ENCODE results near the gene CCR2.

Gene CCR2

DNA sequence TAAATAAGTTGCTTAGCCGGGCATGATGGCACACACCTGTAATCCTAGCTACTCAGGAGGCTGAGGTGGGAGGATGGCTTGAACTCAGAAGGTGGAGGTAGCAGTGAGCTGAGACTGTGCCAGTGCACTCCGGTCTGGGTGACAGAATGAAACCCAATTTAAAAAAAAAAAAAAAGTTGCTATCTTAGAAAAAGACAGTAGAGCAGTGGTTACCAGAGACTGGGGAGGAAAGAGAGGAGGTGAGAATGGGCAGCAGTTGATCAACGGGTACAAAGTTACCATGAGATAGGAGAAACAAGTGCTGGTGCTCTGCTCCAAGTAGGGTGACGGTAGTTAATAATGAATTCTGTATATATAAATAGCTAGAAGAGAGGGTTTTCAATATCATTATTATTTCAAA, 821 bp upstream of the CCR2 start:
- Histone ChIP-seq H3K9me3 (ENCODE audit: insufficient read depth, low read length) (peaks cover 2% of the 10 kb centered on the region; the same call in 1 of the 2 replicates), H3K27ac (ENCODE audit: low read length) (no peak overlapping the region), H3K4me1 (ENCODE audit: low read length) (peaks cover 74% of the 10 kb centered on the region), H3K79me2 (ENCODE audit: low read length) (no peaks in the 10 kb centered on the region), H3K36me3 (replicated peaks; ENCODE audit: low read depth, low read length) (peaks cover under 1% of the 10 kb centered on the region), H2AFZ (ENCODE audit: low read depth, low read length) (no peak overlapping the region), H3K4me2 (ENCODE audit: low read length) (no peak overlapping the region), H3K4me3 (ENCODE audit: low read length) (no peak overlapping the region), H3K9ac (ENCODE audit: low read length) (no peak overlapping the region), H3K27me3 (ENCODE audit: low read depth, low read length) (peaks cover 56% of the 10 kb centered on the region), H4K20me1 (ENCODE audit: insufficient read depth, low read length) (no peaks in the 10 kb centered on the region)
- TF ChIP-seq, protein P1, sequence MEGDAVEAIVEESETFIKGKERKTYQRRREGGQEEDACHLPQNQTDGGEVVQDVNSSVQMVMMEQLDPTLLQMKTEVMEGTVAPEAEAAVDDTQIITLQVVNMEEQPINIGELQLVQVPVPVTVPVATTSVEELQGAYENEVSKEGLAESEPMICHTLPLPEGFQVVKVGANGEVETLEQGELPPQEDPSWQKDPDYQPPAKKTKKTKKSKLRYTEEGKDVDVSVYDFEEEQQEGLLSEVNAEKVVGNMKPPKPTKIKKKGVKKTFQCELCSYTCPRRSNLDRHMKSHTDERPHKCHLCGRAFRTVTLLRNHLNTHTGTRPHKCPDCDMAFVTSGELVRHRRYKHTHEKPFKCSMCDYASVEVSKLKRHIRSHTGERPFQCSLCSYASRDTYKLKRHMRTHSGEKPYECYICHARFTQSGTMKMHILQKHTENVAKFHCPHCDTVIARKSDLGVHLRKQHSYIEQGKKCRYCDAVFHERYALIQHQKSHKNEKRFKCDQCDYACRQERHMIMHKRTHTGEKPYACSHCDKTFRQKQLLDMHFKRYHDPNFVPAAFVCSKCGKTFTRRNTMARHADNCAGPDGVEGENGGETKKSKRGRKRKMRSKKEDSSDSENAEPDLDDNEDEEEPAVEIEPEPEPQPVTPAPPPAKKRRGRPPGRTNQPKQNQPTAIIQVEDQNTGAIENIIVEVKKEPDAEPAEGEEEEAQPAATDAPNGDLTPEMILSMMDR (IDR thresholded peaks at IDR 0.05; ENCODE audit: low read depth, low read length) = no peak
- no peak for TF ChIP-seq EZH2phosphoT487 (IDR thresholded peaks at IDR 0.05; ENCODE audit: low read depth)

DNA sequence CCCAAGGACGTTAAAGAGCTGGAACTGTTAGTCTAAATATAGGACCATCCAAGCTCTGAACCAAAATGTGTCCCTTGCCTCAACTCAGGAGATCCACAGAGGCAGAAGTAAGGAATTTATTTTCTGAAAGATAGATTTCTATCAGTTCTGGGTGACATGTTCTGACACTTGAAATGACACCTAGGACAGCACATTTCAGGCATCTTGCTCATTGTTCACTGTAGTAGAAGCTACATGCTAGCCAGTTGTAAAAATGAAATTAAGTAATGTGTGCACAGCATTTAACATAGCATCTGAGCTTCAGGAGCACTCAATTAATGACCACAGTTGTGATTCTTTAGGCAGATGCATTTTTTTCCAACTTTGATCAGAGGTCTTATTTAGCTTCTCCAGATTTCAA, 567 bp downstream of the CCR2 start:
- Histone ChIP-seq H3K27me3 (ENCODE audit: low read depth, low read length) (peaks cover 56% of the 10 kb centered on the region), H3K9ac (ENCODE audit: low read length) (peak overlapping the region; percentile 32)

DNA sequence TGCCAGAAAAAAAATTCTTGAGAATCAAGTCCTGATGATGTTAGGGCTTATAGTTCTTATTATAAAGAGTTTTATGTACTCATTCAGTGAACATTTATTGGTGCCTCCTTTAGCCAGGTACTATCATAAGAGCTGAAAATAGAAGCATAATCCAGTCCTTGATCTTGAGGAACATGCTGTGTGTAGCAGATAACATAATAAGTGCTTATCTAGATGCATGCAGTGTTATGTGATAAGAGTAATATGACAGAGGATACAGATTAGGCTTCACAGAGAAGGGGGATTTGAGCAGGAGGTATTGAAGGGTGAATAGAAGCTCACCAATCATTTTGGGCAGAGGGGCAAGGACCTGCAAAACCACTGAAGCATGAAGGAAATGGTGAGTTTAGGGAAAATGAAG, 1.1 kb downstream of the CCR2 start:
- H3K9me3 ChIP-seq (ENCODE audit: insufficient read depth, low read length) = no peaks in the 10 kb centered on the region
- TF ChIP-seq, protein P1 (IDR thresholded peaks at IDR 0.05; ENCODE audit: low read depth, low read length) = no peak
- TF ChIP-seq EZH2phosphoT487 (IDR thresholded peaks at IDR 0.05; ENCODE audit: low read depth) = no peak
- no peaks in the 10 kb centered on the region for H4K20me1 ChIP-seq (ENCODE audit: insufficient read depth, low read length)
- H3K27me3 ChIP-seq (ENCODE audit: low read depth, low read length) = peaks cover 56% of the 10 kb centered on the region
- peak overlapping the region; percentile 5; the same call in 1 of the 2 replicates for H3K4me2 ChIP-seq (ENCODE audit: low read length)
- H3K4me1 ChIP-seq (ENCODE audit: low read length) = peaks cover 80% of the 10 kb centered on the region
- H3K36me3 ChIP-seq (replicated peaks; ENCODE audit: low read depth, low read length) = no peaks in the 10 kb centered on the region
- H3K27ac ChIP-seq (ENCODE audit: low read length) = peak overlapping the region; percentile 87; the same call in 1 of the 2 replicates
- H3K79me2 ChIP-seq (ENCODE audit: low read length) = no peaks in the 10 kb centered on the region
- H3K9ac ChIP-seq (ENCODE audit: low read length) = peak overlapping the region; percentile 32; the same call in 1 of the 2 replicates
- H3K4me3 ChIP-seq (ENCODE audit: low read length) = peak overlapping the region; percentile 37; the same call in 1 of the 2 replicates
- H2AFZ ChIP-seq (ENCODE audit: low read depth, low read length) = no peak overlapping the region

More for the DNA sequence above, 567 bp downstream of the CCR2 start:
- Histone ChIP-seq H3K36me3 (replicated peaks; ENCODE audit: low read depth, low read length) (no peaks in the 10 kb centered on the region), H2AFZ (ENCODE audit: low read depth, low read length) (no peak overlapping the region), H3K4me3 (ENCODE audit: low read length) (peak overlapping the region; percentile 37; the same call in 1 of the 2 replicates), H3K4me1 (ENCODE audit: low read length) (peaks cover 80% of the 10 kb centered on the region), H4K20me1 (ENCODE audit: insufficient read depth, low read length) (no peaks in the 10 kb centered on the region), H3K79me2 (ENCODE audit: low read length) (no peaks in the 10 kb centered on the region), H3K27ac (ENCODE audit: low read length) (peak overlapping the region; percentile 87; the same call in 1 of the 2 replicates), H3K4me2 (ENCODE audit: low read length) (peak overlapping the region; percentile 49), H3K9me3 (ENCODE audit: insufficient read depth, low read length) (no peaks in the 10 kb centered on the region)
- no peak for TF ChIP-seq EZH2phosphoT487 (IDR thresholded peaks at IDR 0.05; ENCODE audit: low read depth)
- TF ChIP-seq, protein P1 (IDR thresholded peaks at IDR 0.05; ENCODE audit: low read depth, low read length) = no peak

DNA sequence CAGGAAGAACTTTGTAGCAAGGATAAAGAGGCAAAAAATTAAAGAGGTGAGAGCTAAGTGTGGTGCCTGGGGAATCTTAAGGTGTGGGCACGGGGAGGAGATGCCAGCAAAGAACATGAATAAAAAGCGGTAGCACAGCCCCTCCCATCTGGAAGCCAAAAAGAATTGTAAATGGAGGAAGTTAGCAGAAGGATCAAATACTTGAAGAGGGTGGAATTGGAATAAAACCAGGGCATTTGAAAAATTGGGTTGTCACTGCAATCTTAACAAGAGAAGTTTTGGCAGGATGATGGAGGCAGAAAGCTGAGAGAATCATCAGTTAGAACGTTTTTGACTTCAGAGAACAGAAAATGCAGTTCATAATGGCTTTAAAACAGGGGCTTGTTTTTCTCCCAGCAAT, 2.4 kb downstream of the CCR2 start:
- H3K4me1 ChIP-seq (ENCODE audit: low read length) = peaks cover 87% of the 10 kb centered on the region
- H3K27ac ChIP-seq (ENCODE audit: low read length) = peak overlapping the region; percentile 87
- H2AFZ ChIP-seq (ENCODE audit: low read depth, low read length) = no peak overlapping the region
- H3K79me2 ChIP-seq (ENCODE audit: low read length) = no peaks in the 10 kb centered on the region
- peaks cover 44% of the 10 kb centered on the region for H3K27me3 ChIP-seq (ENCODE audit: low read depth, low read length)
- no peak for TF ChIP-seq EZH2phosphoT487 (IDR thresholded peaks at IDR 0.05; ENCODE audit: low read depth)
- TF ChIP-seq, protein P1 (IDR thresholded peaks at IDR 0.05; ENCODE audit: low read depth, low read length) = no peak
- H3K4me3 ChIP-seq (ENCODE audit: low read length) = peak overlapping the region; percentile 42; the same call in 1 of the 2 replicates
- H4K20me1 ChIP-seq (ENCODE audit: insufficient read depth, low read length) = no peaks in the 10 kb centered on the region
- no peaks in the 10 kb centered on the region for H3K9me3 ChIP-seq (ENCODE audit: insufficient read depth, low read length)
- H3K4me2 ChIP-seq (ENCODE audit: low read length) = peak overlapping the region; percentile 80
- peak overlapping the region; percentile 24; the same call in 1 of the 2 replicates for H3K9ac ChIP-seq (ENCODE audit: low read length)
- no peaks in the 10 kb centered on the region for H3K36me3 ChIP-seq (replicated peaks; ENCODE audit: low read depth, low read length)

All from OCI-LY3 (cell line).